Thymus (tissue), 11 donors: ENCODE data around the gene ZCCHC7. TPM values are rescaled to one million over a fixed set of nuclear protein-coding genes. Genes with fewer than 3 reads are reported as not detected.
A peak's percentile ranks its signal among the peaks of the same experiment; 100 is the strongest.
"Not testable (repeated sequence)": the region's sequence is repeated elsewhere in the genome, so short reads cannot be mapped to it uniquely, and the experiment has no call there.

ENCODE experiments used
- DNase-seq, 9 donors: peaks; one replicate each; pipeline ENCODE4 v3.0.0-alpha.2; 2013; ENCODE audit warnings: low spot score in 9 of 9, low read depth in 6 of 9, missing footprints in 1 of 9
- H3K27ac ChIP-seq, 2 donors: one replicate each; pipeline ENCODE4 v1.5.1; 2013; ENCODE audit warnings: control low read depth in 1 of 2, low read depth in 1 of 2, low read length in 1 of 2, mild to moderate bottlenecking in 1 of 2, moderate library complexity in 1 of 2
- H3K27me3 ChIP-seq, 2 donors: one replicate each; pipeline ENCODE4 v1.5.1; 2013; ENCODE audit warnings: low read length in 1 of 2; ENCODE audit not compliant: control insufficient read depth in 2 of 2, insufficient read depth in 1 of 2
- H3K36me3 ChIP-seq, 2 donors: one replicate each; pipeline ENCODE4 v1.5.1; 2013; ENCODE audit warnings: low read length in 1 of 2, mild to moderate bottlenecking in 1 of 2, moderate library complexity in 1 of 2; ENCODE audit not compliant: control insufficient read depth in 2 of 2, insufficient read depth in 2 of 2
- H3K4me1 ChIP-seq, 2 donors: one replicate each; pipeline ENCODE4 v1.5.1; 2013; ENCODE audit warnings: low read length in 2 of 2; ENCODE audit not compliant: control insufficient read depth in 2 of 2, insufficient read depth in 2 of 2
- H3K4me3 ChIP-seq, 2 donors: one replicate each; pipeline ENCODE4 v1.5.1; 2013; ENCODE audit warnings: low read length in 2 of 2, control low read depth in 1 of 2, mild to moderate bottlenecking in 1 of 2
- H3K9me3 ChIP-seq, 2 donors: one replicate each; pipeline ENCODE4 v1.5.1; 2013; ENCODE audit warnings: low read length in 1 of 2, mild to moderate bottlenecking in 1 of 2; ENCODE audit not compliant: control insufficient read depth in 2 of 2, insufficient read depth in 1 of 2
- WGBS: extraction: QIAGEN DNeasy Blood & Tissue Kit; methylation state at CpG from one replicate; pipeline ENCODE4 v1.1.7; 2013; 5-methylcytosine and 5-hydroxymethylcytosine counted together
- polyA plus RNA-seq: library from polyadenylated mRNA; stranded (reverse); fragments of 200-250 nt; gene quantifications from one replicate; pipeline ENCODE4 v1.2.3, GENCODE V29; 2013
- total RNA-seq: library from RNA; stranded (reverse); fragments of 120-200 nt; gene quantifications from one replicate; pipeline ENCODE4 v1.2.4, GENCODE V29; 2013
- donor health status: healthy.

The ZCCHC7 gene
- total and polyA plus RNA-seq, 2 donors = 21.8 to 22.6 TPM

DNA sequence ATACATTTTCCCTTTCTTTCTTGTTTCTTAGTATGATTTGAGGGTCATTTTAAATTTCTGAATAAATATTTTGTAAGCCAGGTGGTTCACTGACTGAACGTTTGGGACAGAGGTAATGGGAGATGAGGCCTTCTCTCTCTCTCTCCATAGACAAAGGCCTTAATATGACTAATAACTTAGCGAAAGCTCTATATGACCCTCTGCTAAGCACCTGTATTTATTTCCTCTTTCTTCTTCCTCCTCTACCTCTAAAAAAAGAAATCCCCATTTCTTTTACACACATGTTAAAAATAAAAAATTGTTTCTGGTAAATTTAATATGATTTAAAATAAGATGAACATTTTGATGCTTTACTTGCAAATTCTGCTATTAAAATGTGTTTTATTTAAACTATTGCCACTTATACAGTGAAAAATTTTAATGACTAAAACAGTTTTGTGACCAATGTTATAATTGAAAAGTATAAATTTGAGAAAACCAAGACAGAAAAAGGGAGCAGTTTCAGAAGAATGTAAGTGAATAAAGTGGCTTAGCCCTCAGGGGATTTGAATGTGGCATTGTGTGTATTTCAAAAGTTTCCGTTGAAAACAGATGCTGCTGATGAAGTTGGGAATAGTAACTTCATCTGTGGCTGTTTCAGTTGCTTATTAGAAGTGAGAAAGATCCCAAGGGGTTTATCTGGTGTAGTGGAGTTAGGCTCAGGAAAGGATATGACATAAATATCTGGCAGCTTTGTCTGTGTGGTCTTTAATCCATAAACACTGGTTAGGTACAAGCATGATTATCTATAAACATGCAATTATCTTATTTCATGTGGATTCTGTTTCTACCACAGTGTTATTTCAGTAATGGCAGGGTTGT is 173.5 kb downstream of the ZCCHC7 start:
- Histone ChIP-seq H3K4me3 (no peak overlapping the region), H3K9me3 (no peaks in the 10 kb centered on the region), H3K27ac (no peak overlapping the region), H3K36me3 (peaks cover 0 to 7% of the 10 kb centered on the region in 2 donors), H3K27me3 (no peaks in the 10 kb centered on the region), H3K4me1 (no peaks in the 10 kb centered on the region)
- whole genome bisulfite sequencing = 34% methylated on average over 3 of the region's 3 CpGs
- DNase-seq = no peak

DNA sequence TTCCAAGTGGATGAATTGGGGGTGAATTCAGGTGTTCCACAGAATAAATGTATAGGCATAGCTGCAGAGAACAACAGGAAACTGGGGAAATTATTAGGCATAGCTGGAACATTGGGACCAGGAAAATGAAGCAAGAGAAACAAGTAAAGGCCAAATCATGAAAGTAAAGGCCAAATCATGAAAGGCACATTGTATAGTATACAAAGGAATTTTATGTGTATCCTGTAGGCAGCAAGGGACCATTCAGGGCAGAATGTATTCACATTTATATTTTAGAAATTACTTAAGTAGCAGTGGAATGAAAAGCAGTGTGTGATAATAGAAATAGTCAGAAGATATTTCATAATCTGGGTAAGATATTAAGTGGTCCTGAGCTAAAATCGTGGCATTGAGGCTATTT is 174.8 kb downstream of the ZCCHC7 start:
- peaks cover 0 to 7% of the 10 kb centered on the region in 2 donors for H3K36me3 ChIP-seq
- H3K9me3 ChIP-seq = no peaks in the 10 kb centered on the region
- H3K4me3 ChIP-seq = no peak overlapping the region
- peaks cover 0 to 2% of the 10 kb centered on the region in 2 donors for H3K4me1 ChIP-seq
- no peak for DNase-seq
- WGBS = 91% methylated on average over 1 of the region's 1 CpG
- no peak overlapping the region for H3K27ac ChIP-seq
- H3K27me3 ChIP-seq = no peaks in the 10 kb centered on the region

DNA sequence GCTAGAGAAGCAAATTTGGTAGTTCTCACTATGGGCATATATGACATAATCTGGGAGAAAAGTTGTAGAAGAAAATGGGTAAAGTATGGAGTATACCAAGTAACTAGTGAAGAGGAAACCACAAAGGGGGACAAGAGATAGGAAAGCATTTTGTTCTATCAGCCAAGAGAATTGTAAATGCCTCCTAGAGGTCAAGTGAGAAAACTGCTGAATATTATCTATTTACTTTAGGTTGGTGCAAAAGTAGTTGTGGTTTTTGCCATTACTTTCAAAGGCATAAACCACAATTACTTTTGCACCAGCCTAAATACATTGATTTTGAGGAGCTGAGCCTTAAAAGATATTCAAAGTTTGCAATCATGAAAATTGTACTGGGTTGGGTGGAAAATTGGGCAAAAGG is 175.4 kb downstream of the ZCCHC7 start:
- no peaks in the 10 kb centered on the region for H3K9me3 ChIP-seq

DNA sequence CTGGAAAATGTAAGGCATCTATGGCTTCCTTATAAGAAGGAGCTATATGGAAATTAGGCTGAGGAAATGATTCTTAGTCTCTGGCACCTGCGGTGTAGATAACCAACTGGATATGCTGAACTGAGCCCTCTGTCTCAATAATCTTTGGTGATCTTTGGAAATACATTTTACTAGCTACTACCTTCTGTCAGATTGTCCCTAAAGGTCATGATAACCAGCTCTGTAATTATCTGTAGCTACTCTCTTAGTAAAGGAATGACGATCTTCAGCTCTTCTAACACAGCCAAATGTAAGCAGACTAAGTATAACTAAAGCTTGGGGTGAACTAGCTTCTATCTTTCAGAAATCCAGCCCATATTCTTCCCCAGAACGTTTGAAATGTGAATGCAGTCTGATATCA is 177.2 kb downstream of the ZCCHC7 start:
- no peak overlapping the region for H3K4me3 ChIP-seq
- H3K27me3 ChIP-seq = no peaks in the 10 kb centered on the region
- 94% methylated on average over 3 of the region's 3 CpGs for WGBS
- no peaks in the 10 kb centered on the region for H3K9me3 ChIP-seq
- H3K4me1 ChIP-seq = peaks cover 9 to 13% of the 10 kb centered on the region in 2 donors
- no peak overlapping the region for H3K27ac ChIP-seq
- H3K36me3 ChIP-seq = peaks cover 0 to 5% of the 10 kb centered on the region in 2 donors
- no peak for DNase-seq

More for the DNA sequence above, 175.4 kb downstream of the ZCCHC7 start:
- Histone ChIP-seq H3K27ac (no peak overlapping the region), H3K4me3 (no peak overlapping the region), H3K4me1 (peaks cover 2% of the 10 kb centered on the region in 2 donors), H3K36me3 (peaks cover 0 to 5% of the 10 kb centered on the region in 2 donors), H3K27me3 (no peaks in the 10 kb centered on the region)
- DNase-seq = no peak

DNA sequence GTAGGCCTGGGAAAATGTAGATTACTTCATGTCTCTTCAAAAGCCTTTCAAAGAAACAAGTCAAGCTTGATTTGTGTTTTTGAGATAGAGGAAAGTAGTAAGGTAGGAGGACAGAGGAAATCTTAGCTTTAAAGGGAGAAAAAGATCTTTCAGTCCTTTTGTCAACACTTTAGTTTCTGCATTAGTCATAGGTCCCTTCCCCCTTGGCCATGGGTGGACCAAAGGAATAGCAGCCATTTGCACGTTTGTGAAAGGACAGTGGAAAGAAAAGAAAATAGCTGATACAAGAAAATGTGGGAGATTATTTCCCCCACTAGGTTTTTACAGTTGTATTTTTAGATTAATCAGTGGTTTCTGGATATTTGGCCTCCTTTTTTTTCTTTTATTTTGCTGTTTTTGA is 180.2 kb downstream of the ZCCHC7 start:
- H3K4me1 ChIP-seq = peaks cover 10 to 19% of the 10 kb centered on the region in 2 donors
- WGBS = 81% methylated on average over 1 of the region's 1 CpG
- DNase-seq = no peak
- no peak overlapping the region for H3K27ac ChIP-seq
- no peaks in the 10 kb centered on the region for H3K27me3 ChIP-seq
- H3K9me3 ChIP-seq = no peaks in the 10 kb centered on the region
- no peak overlapping the region for H3K4me3 ChIP-seq
- peaks cover 0 to 5% of the 10 kb centered on the region in 2 donors for H3K36me3 ChIP-seq

DNA sequence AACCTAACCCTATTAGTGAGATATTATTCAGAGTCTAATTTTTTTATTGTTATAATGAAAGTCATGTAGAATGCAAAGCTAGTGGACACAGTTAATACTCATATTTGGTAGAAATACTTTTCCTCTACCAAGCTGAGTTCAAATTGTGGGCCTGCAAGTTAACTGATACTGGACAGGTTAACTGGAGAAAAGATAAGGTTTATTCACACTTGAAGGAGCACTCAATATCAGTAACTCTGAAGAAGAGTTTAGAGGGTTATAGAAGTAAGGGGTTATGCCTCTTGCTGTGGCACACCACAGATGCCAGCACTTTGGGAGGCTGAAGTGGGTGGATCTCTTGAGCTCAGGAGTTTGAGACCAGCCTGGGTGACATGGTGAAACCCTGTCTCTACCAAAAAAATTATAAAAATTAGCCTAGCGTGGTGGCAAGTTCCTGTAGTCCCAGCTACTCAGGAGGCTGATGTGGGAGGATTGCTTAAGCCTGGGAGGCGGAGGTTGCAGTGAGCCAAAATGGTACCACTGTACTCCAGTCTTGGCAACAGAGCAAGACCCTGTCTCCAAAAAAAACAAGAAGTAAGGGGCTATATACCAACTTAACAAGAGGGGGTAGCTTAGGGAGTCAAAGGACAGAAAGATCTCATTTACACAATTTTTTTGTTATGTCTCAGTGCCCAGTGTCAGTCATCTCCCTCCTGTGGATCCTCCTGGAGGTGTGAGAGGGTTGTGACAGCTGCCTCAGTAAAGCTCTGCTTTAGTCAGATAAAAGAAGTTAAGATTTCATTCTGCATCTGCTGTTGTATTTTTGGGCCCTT is 180.9 kb downstream of the ZCCHC7 start:
- H3K9me3 ChIP-seq = no peaks in the 10 kb centered on the region
- peak in 1 of 9 donors; percentile 45 for DNase-seq
- H3K4me1 ChIP-seq = peaks cover 10 to 19% of the 10 kb centered on the region in 2 donors
- H3K4me3 ChIP-seq = no peak overlapping the region
- 96% methylated on average over 2 of the region's 2 CpGs for WGBS
- H3K36me3 ChIP-seq = peaks cover 0 to 5% of the 10 kb centered on the region in 2 donors
- H3K27me3 ChIP-seq = no peaks in the 10 kb centered on the region
- H3K27ac ChIP-seq = no peak overlapping the region

DNA sequence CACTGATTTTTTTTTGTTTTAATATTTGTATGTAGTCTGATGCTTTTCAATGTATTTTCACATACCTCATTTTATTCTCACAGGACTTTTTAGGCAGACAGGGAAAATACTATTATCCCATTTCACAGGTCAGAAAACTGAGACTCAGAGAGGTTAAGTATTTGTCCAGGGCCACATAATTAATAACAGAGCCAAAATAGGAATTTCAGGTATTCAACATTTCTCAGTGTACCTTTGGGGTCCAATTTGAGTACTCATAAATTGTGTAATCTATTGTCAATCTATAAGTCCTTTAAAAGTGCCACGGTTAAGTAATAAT is 181.4 kb downstream of the ZCCHC7 start:
- no peak for DNase-seq
- 25% methylated on average over 1 of the region's 1 CpG for WGBS
- no peak overlapping the region for H3K27ac ChIP-seq
- peaks cover 0 to under 1% of the 10 kb centered on the region in 2 donors for H3K36me3 ChIP-seq
- peaks cover 10 to 19% of the 10 kb centered on the region in 2 donors for H3K4me1 ChIP-seq
- H3K4me3 ChIP-seq = no peak overlapping the region
- H3K27me3 ChIP-seq = no peaks in the 10 kb centered on the region
- H3K9me3 ChIP-seq = no peaks in the 10 kb centered on the region

DNA sequence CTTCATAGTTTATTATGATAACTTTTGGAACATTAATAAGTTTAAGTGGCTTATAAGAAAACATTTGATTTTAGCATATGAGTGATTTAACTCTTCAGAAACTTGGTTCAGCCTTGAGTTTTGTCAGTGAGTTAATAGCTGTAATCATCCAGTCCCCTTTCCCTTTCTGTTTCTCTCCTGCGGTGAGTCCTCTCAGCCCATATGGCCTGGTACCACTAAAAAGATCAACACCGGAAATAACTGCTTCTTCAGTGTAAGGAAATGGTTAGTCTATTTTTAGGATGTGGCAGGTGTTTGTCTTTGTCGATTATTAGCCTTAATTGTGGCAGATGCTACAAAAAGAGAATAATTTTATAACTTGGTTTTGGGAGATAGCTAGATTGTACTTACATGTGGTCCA is 181.9 kb downstream of the ZCCHC7 start:
- no peaks in the 10 kb centered on the region for H3K9me3 ChIP-seq
- H3K27me3 ChIP-seq = no peaks in the 10 kb centered on the region
- peak in 7 of 9 donors; percentile 42 to 83 (median 57) for DNase-seq
- no peaks in the 10 kb centered on the region for H3K36me3 ChIP-seq
- 7% methylated on average over 3 of the region's 3 CpGs for WGBS
- peak overlapping the region in 1 of 2 donors; percentile 32 for H3K27ac ChIP-seq
- H3K4me3 ChIP-seq = no peak overlapping the region
- peaks cover 10 to 19% of the 10 kb centered on the region in 2 donors for H3K4me1 ChIP-seq

DNA sequence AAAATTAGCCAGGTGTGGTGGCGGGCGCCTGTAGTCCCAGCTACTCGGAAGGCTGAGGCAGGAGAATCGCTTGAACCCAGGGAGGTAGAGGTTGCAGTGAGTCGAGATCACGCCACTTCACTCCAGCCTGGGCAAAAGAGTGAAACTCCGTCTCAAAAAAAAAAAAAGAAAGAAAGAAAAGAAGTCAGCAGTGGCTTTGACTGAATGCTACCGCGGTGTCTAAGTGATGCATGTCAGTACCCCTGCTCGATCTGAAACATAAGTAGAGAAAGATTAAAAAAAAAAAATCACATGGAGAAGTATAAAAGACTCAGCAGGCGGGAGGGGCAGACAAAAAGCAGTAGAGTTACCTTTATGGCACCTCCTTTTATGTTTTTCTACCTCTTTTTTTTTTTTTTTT is 182.9 kb downstream of the ZCCHC7 start:
- H3K27ac ChIP-seq, DNase-seq, H3K36me3 ChIP-seq, H3K9me3 ChIP-seq, H3K4me3 ChIP-seq, H3K27me3 ChIP-seq: not testable (repeated sequence)
- 88% methylated on average over 11 of the region's 11 CpGs for WGBS
- peaks cover 10 to 19% of the 10 kb centered on the region in 2 donors for H3K4me1 ChIP-seq
